MM.1S (cell line): ENCODE measurements around the gene UBE2E2.
A peak's percentile ranks its signal among the peaks of the same experiment; 100 is the strongest.

Experiments
- DNase-seq: peaks from one replicate; pipeline ENCODE4 v3.0.0-alpha.2; 2015
- H2AFZ ChIP-seq: fragments of 300-600 bp; sonication (generic); 2 replicates; pipeline ENCODE4 v1.6.0; 2016; ENCODE audit warnings: antibody characterized with exemption, low read length
- H3F3A ChIP-seq: fragments of 300-600 bp; sonication (generic); 2 replicates; pipeline ENCODE4 v1.6.1; 2016; ENCODE audit warnings: mild to moderate bottlenecking, antibody characterized with exemption, low read length, moderate library complexity, mixed read lengths; ENCODE audit not compliant: insufficient read depth
- H3K27ac ChIP-seq: fragments of 300-600 bp; sonication (generic); 2 replicates; pipeline ENCODE4 v1.5.1; 2016; ENCODE audit warnings: mild to moderate bottlenecking, low read length
- H3K27me3 ChIP-seq: fragments of 300-600 bp; sonication (generic); replicated peaks from 2 replicates; pipeline ENCODE4 v1.6.0; 2016; ENCODE audit warnings: low read length; ENCODE audit not compliant: insufficient read depth
- H3K36me3 ChIP-seq: fragments of 300-600 bp; sonication (generic); replicated peaks from 2 replicates; pipeline ENCODE4 v1.6.1; 2016; ENCODE audit warnings: mild to moderate bottlenecking, low read length, mixed read lengths; ENCODE audit not compliant: insufficient read depth
- H3K4me1 ChIP-seq: fragments of 300-600 bp; sonication (generic); 2 replicates; pipeline ENCODE4 v1.6.1; 2016; ENCODE audit warnings: low read length, mixed read lengths
- H3K4me2 ChIP-seq: fragments of 300-600 bp; sonication (generic); 2 replicates; pipeline ENCODE4 v1.6.0; 2016; ENCODE audit warnings: low read depth, low read length
- H3K4me3 ChIP-seq: fragments of 300-600 bp; sonication (generic); 2 replicates; pipeline ENCODE4 v1.5.1; 2016; ENCODE audit warnings: low read length, mixed read lengths
- H3K79me2 ChIP-seq: fragments of 300-600 bp; sonication (generic); 2 replicates; pipeline ENCODE4 v1.6.1; 2016; ENCODE audit warnings: mixed run types, low read length, mixed read lengths
- H3K9ac ChIP-seq: fragments of 300-600 bp; sonication (generic); 2 replicates; pipeline ENCODE4 v1.6.1; 2016; ENCODE audit warnings: low read length, mixed read lengths
- H3K9me2 ChIP-seq: fragments of 300-600 bp; sonication (generic); replicated peaks from 2 replicates; pipeline ENCODE4 v1.6.1; 2016; ENCODE audit warnings: mild to moderate bottlenecking, low read length, mixed read lengths; ENCODE audit not compliant: insufficient read depth
- H3K9me3 ChIP-seq: fragments of 300-600 bp; sonication (generic); replicated peaks from 2 replicates; pipeline ENCODE4 v1.6.1; 2016; ENCODE audit warnings: mild to moderate bottlenecking, low read length, mixed read lengths; ENCODE audit not compliant: insufficient read depth
- H4K20me1 ChIP-seq: fragments of 300-600 bp; sonication (generic); 2 replicates; pipeline ENCODE4 v1.6.1; 2016; ENCODE audit warnings: mild to moderate bottlenecking, low read length, moderate library complexity, mixed read lengths; ENCODE audit not compliant: insufficient read depth
- CTCF ChIP-seq: fragments of 300-600 bp; sonication (generic); IDR thresholded peaks from 2 replicates; pipeline ENCODE4 v1.5.1; 2016; ENCODE audit warnings: antibody characterized with exemption, low read length, mixed read lengths
- EZH2 ChIP-seq: fragments of 300-600 bp; sonication (generic); optimal IDR thresholded peaks from 2 replicates; pipeline ENCODE3; 2017; ENCODE audit warnings: low read depth, mild to moderate bottlenecking, antibody characterized with exemption, low read length, mixed read lengths
- EZH2phosphoT487 ChIP-seq: fragments of 300-600 bp; sonication (generic); IDR thresholded peaks from 2 replicates; pipeline ENCODE4 v1.6.1; 2018; ENCODE audit warnings: antibody characterized with exemption, low read length

Gene UBE2E2

GRCh38 chr3:23402728-23403492 lies 199.8 kb downstream of the UBE2E2 start:
- TF ChIP-seq EZH2, result no peak
- TF ChIP-seq EZH2phosphoT487, result no peak
- TF ChIP-seq CTCF, result no peak
- Histone ChIP-seq H3K9ac (no peak overlapping the region), H3K27ac (no peak overlapping the region), H2AFZ (no peak overlapping the region), H3K79me2 (peaks cover 13% of the 10 kb centered on the region), H4K20me1 (no peaks in the 10 kb centered on the region), H3K36me3 (no peaks in the 10 kb centered on the region), H3K4me1 (peaks cover 6% of the 10 kb centered on the region; the same call in 1 of the 2 replicates), H3K9me3 (no peaks in the 10 kb centered on the region), H3K27me3 (no peaks in the 10 kb centered on the region), H3F3A (no peaks in the 10 kb centered on the region), H3K4me2 (no peak overlapping the region; the same call in 1 of the 2 replicates), H3K9me2 (no peaks in the 10 kb centered on the region), H3K4me3 (no peak overlapping the region)
- peak; percentile 30 for DNase-seq

GRCh38 chr3:23404246-23404645 lies 201.1 kb downstream of the UBE2E2 start:
- no peak for TF ChIP-seq EZH2
- no peak for TF ChIP-seq EZH2phosphoT487
- no peak for TF ChIP-seq CTCF

GRCh38 chr3:23405081-23405480 lies 202.0 kb downstream of the UBE2E2 start:
- Histone ChIP-seq H4K20me1 (no peaks in the 10 kb centered on the region), H3K27me3 (no peaks in the 10 kb centered on the region), H3K9me3 (no peaks in the 10 kb centered on the region), H2AFZ (no peak overlapping the region), H3K79me2 (peaks cover 23% of the 10 kb centered on the region), H3F3A (no peaks in the 10 kb centered on the region), H3K4me1 (peaks cover 6% of the 10 kb centered on the region; the same call in 1 of the 2 replicates), H3K4me2 (no peak overlapping the region), H3K9ac (no peak overlapping the region), H3K4me3 (no peak overlapping the region), H3K27ac (no peak overlapping the region), H3K9me2 (no peaks in the 10 kb centered on the region), H3K36me3 (no peaks in the 10 kb centered on the region)
- TF ChIP-seq CTCF, result no peak
- no peak for TF ChIP-seq EZH2phosphoT487
- no peak for TF ChIP-seq EZH2
- no peak for DNase-seq

More at GRCh38 chr3:23404246-23404645, 201.1 kb downstream of the UBE2E2 start:
- H3K27me3 ChIP-seq, result no peaks in the 10 kb centered on the region
- no peaks in the 10 kb centered on the region for H4K20me1 ChIP-seq
- no peak overlapping the region for H3K4me2 ChIP-seq
- H3K9me3 ChIP-seq, result no peaks in the 10 kb centered on the region
- no peak overlapping the region for H3K27ac ChIP-seq
- H3K9ac ChIP-seq, result no peak overlapping the region
- DNase-seq, result no peak
- no peak overlapping the region for H2AFZ ChIP-seq
- peaks cover 6% of the 10 kb centered on the region; the same call in 1 of the 2 replicates for H3K4me1 ChIP-seq
- no peaks in the 10 kb centered on the region for H3K9me2 ChIP-seq
- no peaks in the 10 kb centered on the region for H3F3A ChIP-seq
- peaks cover 23% of the 10 kb centered on the region for H3K79me2 ChIP-seq
- no peak overlapping the region for H3K4me3 ChIP-seq
- no peaks in the 10 kb centered on the region for H3K36me3 ChIP-seq
